Karpas-422 (cell line): ENCODE data around the gene PFKM. TPM values are rescaled to one million over a fixed set of nuclear protein-coding genes. Genes with fewer than 3 reads are reported as not detected.
"Not testable (repeated sequence)": the region's sequence is repeated elsewhere in the genome, so short reads cannot be mapped to it uniquely, and the experiment has no call there.

Source experiments
- DNase-seq: peaks from one replicate; pipeline ENCODE4 v3.0.0-alpha.2; 2015
- H2AFZ ChIP-seq: fragments of 200-600 bp; sonication (generic); 2 replicates; pipeline ENCODE4 v1.6.1; 2014; ENCODE audit warnings: antibody characterized with exemption, low read length, mixed read lengths
- H3K27ac ChIP-seq: fragments of 200-600 bp; sonication (generic); 2 replicates; pipeline ENCODE4 v1.5.1; 2014; ENCODE audit warnings: mild to moderate bottlenecking, low read length, moderate library complexity
- H3K27me3 ChIP-seq: fragments of 200-600 bp; sonication (generic); 2 replicates; pipeline ENCODE4 v1.6.1; 2014; ENCODE audit warnings: low read length, mixed read lengths
- H3K36me3 ChIP-seq: fragments of 200-600 bp; sonication (generic); 2 replicates; pipeline ENCODE4 v1.6.1; 2014; ENCODE audit warnings: low read length, mixed read lengths; ENCODE audit not compliant: insufficient read depth
- H3K4me1 ChIP-seq: fragments of 200-600 bp; sonication (generic); 2 replicates; pipeline ENCODE4 v1.6.1; 2014; ENCODE audit warnings: mild to moderate bottlenecking, low read length, mixed read lengths
- H3K4me2 ChIP-seq: fragments of 200-600 bp; sonication (generic); 2 replicates; pipeline ENCODE4 v1.6.1; 2014; ENCODE audit warnings: low read length, low read depth, mild to moderate bottlenecking; ENCODE audit not compliant: poor library complexity, severe bottlenecking
- H3K4me3 ChIP-seq: fragments of 200-600 bp; sonication (generic); 2 replicates; pipeline ENCODE4 v1.5.1; 2014; ENCODE audit warnings: mild to moderate bottlenecking, antibody characterized with exemption, low read length, mixed read lengths
- H3K79me2 ChIP-seq: fragments of 200-600 bp; sonication (generic); 2 replicates; pipeline ENCODE4 v1.6.1; 2014; ENCODE audit warnings: mild to moderate bottlenecking, low read length, mixed read lengths
- H3K9ac ChIP-seq: fragments of 200-600 bp; sonication (generic); 2 replicates; pipeline ENCODE4 v1.6.0; 2014; ENCODE audit warnings: low read length
- H3K9me2 ChIP-seq: fragments of 200-600 bp; sonication (generic), shearing (Covaris generic); replicated peaks from 2 replicates; pipeline ENCODE4 v1.6.0; 2014; ENCODE audit warnings: mild to moderate bottlenecking, low read length, moderate library complexity; ENCODE audit not compliant: insufficient read depth
- H3K9me3 ChIP-seq: fragments of 300-700, 200-600 bp; sonication (generic); 2 replicates; pipeline ENCODE4 v1.6.1; 2014; ENCODE audit warnings: low read length, mixed read lengths
- H4K20me1 ChIP-seq: fragments of 200-600 bp; sonication (generic); 2 replicates; pipeline ENCODE4 v1.6.1; 2014; ENCODE audit warnings: mild to moderate bottlenecking, antibody characterized with exemption, low read length, low read depth; ENCODE audit not compliant: insufficient read depth
- total RNA-seq: library from RNA; depleted of rRNA; stranded (reverse); fragments of >200 nt; shearing (Covaris generic); gene quantifications from 2 replicates; pipeline ENCODE4 v1.2.3, GENCODE V29; 2014; ENCODE audit warnings: low replicate concordance

Gene PFKM
- total RNA-seq, 1 experiment from 2014 or later = 71.4 TPM

- no peak overlapping the region for H3K4me2 ChIP-seq
- H3K9ac ChIP-seq = no peak overlapping the region
- peaks cover 33% of the 10 kb centered on the region for H3K36me3 ChIP-seq
- no peak overlapping the region for H2AFZ ChIP-seq
- H3K9me3 ChIP-seq = no peaks in the 10 kb centered on the region
- peaks cover 27% of the 10 kb centered on the region for H3K79me2 ChIP-seq
- H3K4me1 ChIP-seq = peaks cover 3% of the 10 kb centered on the region
- no peaks in the 10 kb centered on the region for H4K20me1 ChIP-seq
- no peak overlapping the region for H3K4me3 ChIP-seq
- no peak overlapping the region for H3K27ac ChIP-seq
- no peaks in the 10 kb centered on the region for H3K27me3 ChIP-seq
- no peak for DNase-seq
- H3K9me2 ChIP-seq = no peaks in the 10 kb centered on the region
These were observed 32.1 kb downstream of the PFKM start for GRCh38 chr12:48151103-48151771.

GRCh38 chr12:48155786-48156185, 36.6 kb downstream of the PFKM start:
- not testable (repeated sequence) for H3K9me2 ChIP-seq, H3K9ac ChIP-seq, H2AFZ ChIP-seq, H3K27me3 ChIP-seq, H3K36me3 ChIP-seq, H3K9me3 ChIP-seq, DNase-seq, H4K20me1 ChIP-seq, H3K27ac ChIP-seq
- H3K4me1 ChIP-seq = peaks cover 16% of the 10 kb centered on the region
- peaks cover 36% of the 10 kb centered on the region for H3K79me2 ChIP-seq
- H3K4me3 ChIP-seq = peak overlapping the region; percentile 95; the same call in 1 of the 2 replicates
- peak overlapping the region; percentile 67 for H3K4me2 ChIP-seq

- H3K4me1 ChIP-seq = peaks cover 20% of the 10 kb centered on the region
- H3K9me2 ChIP-seq = no peaks in the 10 kb centered on the region
- no peak for DNase-seq
- H4K20me1 ChIP-seq = no peaks in the 10 kb centered on the region
- no peak overlapping the region; the same call in 1 of the 2 replicates for H2AFZ ChIP-seq
- peak overlapping the region; percentile 67 for H3K4me2 ChIP-seq
- no peaks in the 10 kb centered on the region for H3K9me3 ChIP-seq
- peaks cover 4% of the 10 kb centered on the region; the same call in 1 of the 2 replicates for H3K36me3 ChIP-seq
- H3K27ac ChIP-seq = peak overlapping the region; percentile 53; the same call in 1 of the 2 replicates
- peaks cover 36% of the 10 kb centered on the region for H3K79me2 ChIP-seq
- H3K27me3 ChIP-seq = no peaks in the 10 kb centered on the region
- H3K4me3 ChIP-seq = peak overlapping the region; percentile 95
- peak overlapping the region; percentile 86 for H3K9ac ChIP-seq
These were observed 37.5 kb downstream of the PFKM start for GRCh38 chr12:48156652-48157017.

- Histone ChIP-seq H3K36me3 (peaks cover 4% of the 10 kb centered on the region; the same call in 1 of the 2 replicates), H3K79me2 (peaks cover 34% of the 10 kb centered on the region), H3K27ac (peak within 1 kb of the TSS; percentile 53), H3K9me2 (no peaks in the 10 kb centered on the region), H3K27me3 (no peaks in the 10 kb centered on the region), H2AFZ (peak within 1 kb of the TSS; percentile 77), H3K4me3 (peak within 1 kb of the TSS; percentile 95), H4K20me1 (no peaks in the 10 kb centered on the region), H3K4me1 (peaks cover 20% of the 10 kb centered on the region), H3K9me3 (no peaks in the 10 kb centered on the region), H3K9ac (peak within 1 kb of the TSS; percentile 86), H3K4me2 (peak within 1 kb of the TSS; percentile 67)
- DNase-seq = peak; percentile 99
These were observed 38.1 kb downstream of the PFKM start, which contains the start of gene ASB8 for GRCh38 chr12:48157018-48157888. Gene ASB8, minus strand, starts transcription at chr12:48157515. Its CDS starts 4,019 bp downstream, at chr12:48153496.

GRCh38 chr12:48157889-48158370, 38.8 kb downstream of the PFKM start:
- Histone ChIP-seq H3K9me3 (no peaks in the 10 kb centered on the region), H3K36me3 (peaks cover 3% of the 10 kb centered on the region; the same call in 1 of the 2 replicates), H3K9ac (peak overlapping the region; percentile 68), H3K4me3 (peak overlapping the region; percentile 95), H3K4me2 (peak overlapping the region; percentile 67), H3K9me2 (no peaks in the 10 kb centered on the region), H3K4me1 (peaks cover 20% of the 10 kb centered on the region), H4K20me1 (no peaks in the 10 kb centered on the region), H3K27me3 (no peaks in the 10 kb centered on the region), H3K27ac (peak overlapping the region; percentile 38), H2AFZ (peak overlapping the region; percentile 70), H3K79me2 (peaks cover 30% of the 10 kb centered on the region)
- DNase-seq = no peak

GRCh38 chr12:48160046-48160445, 40.9 kb downstream of the PFKM start:
- Histone ChIP-seq H3K4me3 (no peak overlapping the region), H3K4me2 (no peak overlapping the region), H3K9me2 (no peaks in the 10 kb centered on the region), H4K20me1 (no peaks in the 10 kb centered on the region), H3K9ac (no peak overlapping the region), H2AFZ (no peak overlapping the region), H3K27me3 (no peaks in the 10 kb centered on the region), H3K4me1 (peaks cover 20% of the 10 kb centered on the region), H3K79me2 (peaks cover 15% of the 10 kb centered on the region), H3K27ac (no peak overlapping the region), H3K9me3 (no peaks in the 10 kb centered on the region), H3K36me3 (no peaks in the 10 kb centered on the region)
- no peak for DNase-seq

- Histone ChIP-seq H3K9me3 (no peaks in the 10 kb centered on the region), H3K9ac (no peak overlapping the region), H3K4me3 (no peak overlapping the region), H4K20me1 (no peaks in the 10 kb centered on the region), H3K36me3 (no peaks in the 10 kb centered on the region), H3K9me2 (no peaks in the 10 kb centered on the region), H3K4me1 (peaks cover 20% of the 10 kb centered on the region), H2AFZ (no peak overlapping the region), H3K79me2 (peaks cover 13% of the 10 kb centered on the region), H3K4me2 (no peak overlapping the region), H3K27me3 (no peaks in the 10 kb centered on the region), H3K27ac (no peak overlapping the region)
- DNase-seq = peak; percentile 61
These were observed 41.6 kb downstream of the PFKM start for GRCh38 chr12:48160807-48161206.

- peaks cover 6% of the 10 kb centered on the region for H3K4me1 ChIP-seq
- H3K9ac ChIP-seq = no peak overlapping the region
- H3K79me2 ChIP-seq = no peaks in the 10 kb centered on the region
- H3K9me2 ChIP-seq = no peaks in the 10 kb centered on the region
- no peaks in the 10 kb centered on the region for H4K20me1 ChIP-seq
- no peak overlapping the region for H3K4me3 ChIP-seq
- no peak for DNase-seq
- H3K9me3 ChIP-seq = no peaks in the 10 kb centered on the region
- no peaks in the 10 kb centered on the region for H3K36me3 ChIP-seq
- no peaks in the 10 kb centered on the region for H3K27me3 ChIP-seq
- H3K4me2 ChIP-seq = no peak overlapping the region
- H2AFZ ChIP-seq = no peak overlapping the region
- no peak overlapping the region for H3K27ac ChIP-seq
These were observed 44.1 kb downstream of the PFKM start for GRCh38 chr12:48163150-48163747.
